Omental fat pad (tissue), 4 donors: Measurements from ENCODE around the gene RAB42. TPM values are rescaled to one million over a fixed set of nuclear protein-coding genes. Genes with fewer than 3 reads are reported as not detected.
"Not testable (repeated sequence)": the region's sequence is repeated elsewhere in the genome, so short reads cannot be mapped to it uniquely, and the experiment has no call there.

ENCODE experiments used
- ATAC-seq: fragments of 150-250 bp; one replicate; pipeline ENCODE4 v1.9.1; 2016; ENCODE audit warnings: mild to moderate bottlenecking, moderate library complexity; ENCODE audit not compliant: low FRiP score
- DNase-seq: peaks from one replicate; pipeline ENCODE4 v3.0.0-alpha.2; 2019; ENCODE audit warnings: low spot score
- CTCF ChIP-seq, 3 donors: fragments of 450-650 bp; IDR thresholded peaks; one replicate each; pipeline ENCODE4 v1.5.1; 2016 to 2017; ENCODE audit warnings: antibody characterized with exemption in 3 of 3, mild to moderate bottlenecking in 3 of 3, moderate library complexity in 2 of 3
- total RNA-seq, 4 donors: library from RNA; depleted of rRNA; stranded (reverse); fragments of >200 nt; gene quantifications; one replicate each; pipeline ENCODE4 v1.1.0, GENCODE V29; 2016

Gene RAB42
- total RNA-seq, 4 donors from 2014 or later: 3.4 to 10.6 (median 8.4) TPM

- ATAC-seq (no peak), DNase-seq (no peak)
- no peak for TF ChIP-seq CTCF (IDR thresholded peaks at IDR 0.05)
These were observed 27.8 kb upstream of the RAB42 start for GRCh38 chr1:28564310-28564709.

GRCh38 chr1:28565040-28565439 lies 27.0 kb upstream of the RAB42 start:
- TF ChIP-seq CTCF (IDR thresholded peaks at IDR 0.05): no peak
- ATAC-seq (no peak), DNase-seq (no peak)

- ATAC-seq (no peak), DNase-seq (no peak)
- no peak for TF ChIP-seq CTCF (IDR thresholded peaks at IDR 0.05)
These were observed 26.3 kb upstream of the RAB42 start for GRCh38 chr1:28565726-28566125.

- DNase-seq (no peak), ATAC-seq (no peak)
- no peak for TF ChIP-seq CTCF (IDR thresholded peaks at IDR 0.05)
These were observed 25.1 kb upstream of the RAB42 start for GRCh38 chr1:28566931-28567330.

DNA sequence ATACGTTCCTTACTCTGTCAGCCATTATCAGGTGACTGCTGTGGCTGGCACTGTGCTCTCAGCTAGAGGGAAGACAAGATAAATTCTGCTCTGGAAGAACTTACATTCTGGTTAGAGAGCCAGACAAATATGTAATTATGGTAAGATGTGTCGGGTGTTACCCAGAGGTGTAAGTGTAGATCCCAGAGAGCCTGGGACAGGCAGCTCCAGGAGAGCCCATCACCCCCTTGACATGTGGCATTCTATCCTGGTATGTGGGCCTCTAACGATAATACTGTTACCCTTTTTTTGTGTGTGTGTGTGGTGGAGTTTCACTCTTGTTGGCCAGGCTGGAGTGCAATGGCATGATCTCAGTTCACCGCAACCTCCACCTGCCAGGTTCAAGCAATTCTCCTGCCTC lies 20.2 kb upstream of the RAB42 start:
- DNase-seq (no peak), ATAC-seq (no peak)
- no peak for TF ChIP-seq CTCF (IDR thresholded peaks at IDR 0.05)

GRCh38 chr1:28572891-28573290 lies 19.2 kb upstream of the RAB42 start:
- DNase-seq, ATAC-seq: not testable (repeated sequence)

DNA sequence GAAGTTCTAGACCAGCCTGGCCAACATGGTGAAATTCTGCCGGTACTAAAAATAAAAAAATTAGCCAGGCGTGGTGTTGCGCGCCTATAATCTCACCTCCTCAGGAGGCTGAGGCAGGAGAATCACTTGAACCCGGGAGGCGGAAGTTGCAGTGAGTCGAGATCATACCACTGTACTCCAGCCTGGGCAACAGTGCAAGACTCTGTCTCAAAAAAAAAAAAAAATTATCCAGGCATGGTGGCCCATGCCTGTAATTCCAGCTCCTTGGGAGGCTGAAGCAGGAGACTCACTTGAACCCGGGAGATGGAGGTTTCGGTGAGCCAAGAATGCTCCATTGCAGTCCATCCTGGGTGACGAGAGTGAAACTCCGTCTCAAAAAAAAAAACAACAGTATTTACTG lies 18.5 kb upstream of the RAB42 start:
- TF ChIP-seq CTCF (IDR thresholded peaks at IDR 0.05): no peak
- no peak for ATAC-seq

More for the DNA sequence above, 18.5 kb upstream of the RAB42 start:
- DNase-seq: no peak
